HPDE6-E6E7 (cell line): ENCODE measurements around the gene DHRSX.
A peak's percentile ranks its signal among the peaks of the same experiment; 100 is the strongest.
"Not testable (repeated sequence)": the region's sequence is repeated elsewhere in the genome, so short reads cannot be mapped to it uniquely, and the experiment has no call there.

ENCODE experiments used
- DNase-seq: peaks from one replicate; pipeline ENCODE4 v3.0.0; 2011; ENCODE audit warnings: missing footprints; ENCODE audit errors: extremely low spot score

DHRSX gene

DNA sequence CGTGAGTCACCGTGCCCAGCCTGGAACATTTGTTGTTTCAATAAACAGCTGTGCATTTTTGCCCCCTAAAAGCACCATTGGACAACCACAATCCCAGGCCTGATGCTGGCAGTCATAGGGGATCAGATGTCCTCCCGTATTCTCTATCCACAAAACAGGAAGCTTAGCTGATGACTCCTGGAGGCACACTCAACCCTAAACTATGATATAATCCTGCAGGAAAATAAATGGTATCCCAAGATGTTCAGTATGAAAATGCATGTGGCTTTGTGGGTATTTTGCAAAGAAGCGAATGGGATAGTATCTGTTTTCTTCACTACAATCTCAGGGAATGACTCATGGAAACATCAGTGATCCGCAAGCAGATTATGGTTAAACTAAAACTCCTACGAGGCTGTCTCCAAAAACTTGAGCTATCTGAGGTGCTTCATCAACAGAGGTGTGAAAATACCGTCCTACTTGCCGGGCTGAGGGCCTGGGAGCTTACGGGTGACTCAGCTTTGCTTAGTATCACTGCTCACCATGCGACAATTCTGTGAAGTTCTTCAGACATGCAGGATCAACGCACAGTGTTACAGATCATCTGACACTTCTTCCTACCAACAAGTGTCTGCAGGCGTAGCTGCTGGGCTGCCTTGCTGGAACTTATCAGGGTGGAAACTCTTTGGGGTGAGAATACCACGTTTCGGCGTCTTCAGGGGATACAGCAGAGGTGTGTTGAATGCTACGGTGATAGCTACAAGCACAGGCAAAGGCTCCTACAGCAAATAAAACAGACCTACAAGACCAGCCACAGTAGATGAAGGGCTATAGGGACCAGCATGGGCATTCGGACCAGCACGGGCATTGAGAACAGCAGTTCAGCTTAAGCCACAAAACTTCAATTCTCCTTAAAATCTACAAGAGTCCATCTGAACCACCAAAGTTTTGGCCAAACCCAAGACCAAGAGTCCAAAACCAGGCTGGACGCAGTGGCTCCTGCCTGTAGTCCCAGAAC lies 148.5 kb downstream of the DHRSX start:
- no peak for DNase-seq

DNA sequence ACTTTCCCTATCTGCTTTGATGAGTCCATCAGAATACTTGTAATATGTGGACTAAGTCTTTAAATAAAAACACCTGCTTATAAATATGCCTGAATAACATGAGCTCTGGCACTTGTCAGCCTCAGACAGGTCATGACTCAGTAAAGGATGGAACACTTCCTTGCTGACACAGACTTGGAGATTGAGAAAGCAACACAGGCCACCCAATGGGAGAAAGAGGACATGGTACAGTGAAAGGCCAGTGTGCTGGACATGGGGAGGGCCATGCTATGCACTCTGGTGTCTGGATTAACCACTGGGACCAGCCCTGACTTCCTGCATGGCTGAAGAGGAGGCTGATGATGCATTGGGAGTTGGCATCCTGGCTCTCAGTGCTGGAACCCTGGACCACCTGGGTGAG lies 149.5 kb downstream of the DHRSX start:
- peak; percentile 12 for DNase-seq

DNA sequence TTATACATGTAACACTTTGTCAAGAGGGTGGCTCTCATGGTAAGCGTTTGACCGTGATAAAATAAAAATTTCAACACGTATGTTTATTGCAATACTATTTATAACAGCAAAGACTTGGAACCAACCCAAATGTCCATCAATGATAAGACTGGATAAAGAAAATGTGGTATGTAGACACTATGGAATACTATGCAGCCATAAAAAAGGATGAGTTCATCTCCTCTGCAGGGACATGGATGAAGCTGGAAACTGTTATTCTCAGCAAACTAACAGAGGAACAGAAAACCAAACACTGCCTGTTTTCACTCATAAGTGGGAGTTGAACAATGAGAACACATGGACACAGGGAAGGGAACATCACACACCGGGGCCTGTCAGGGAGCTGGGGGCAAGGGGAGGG lies 150.1 kb downstream of the DHRSX start:
- DNase-seq: not testable (repeated sequence)

DNA sequence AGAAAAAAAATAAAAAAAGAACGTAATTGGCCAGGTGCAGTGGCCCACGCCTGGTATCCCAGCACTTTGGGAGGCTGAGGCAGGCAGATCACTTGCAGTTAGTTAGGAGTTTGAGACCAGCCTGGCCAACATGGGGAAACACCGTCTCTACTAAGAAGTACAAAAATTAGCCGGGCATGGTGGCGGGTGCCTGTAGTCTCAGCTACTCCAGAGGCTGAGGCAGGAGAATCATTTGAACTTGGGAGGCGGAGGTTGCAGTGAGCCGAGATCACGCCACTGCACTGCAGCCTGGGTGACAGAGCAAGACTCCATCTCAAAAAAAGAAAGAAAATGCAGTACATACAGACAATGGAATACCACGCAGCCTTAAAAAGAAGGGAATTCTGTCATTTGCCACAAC lies 150.7 kb downstream of the DHRSX start:
- not testable (repeated sequence) for DNase-seq

DNA sequence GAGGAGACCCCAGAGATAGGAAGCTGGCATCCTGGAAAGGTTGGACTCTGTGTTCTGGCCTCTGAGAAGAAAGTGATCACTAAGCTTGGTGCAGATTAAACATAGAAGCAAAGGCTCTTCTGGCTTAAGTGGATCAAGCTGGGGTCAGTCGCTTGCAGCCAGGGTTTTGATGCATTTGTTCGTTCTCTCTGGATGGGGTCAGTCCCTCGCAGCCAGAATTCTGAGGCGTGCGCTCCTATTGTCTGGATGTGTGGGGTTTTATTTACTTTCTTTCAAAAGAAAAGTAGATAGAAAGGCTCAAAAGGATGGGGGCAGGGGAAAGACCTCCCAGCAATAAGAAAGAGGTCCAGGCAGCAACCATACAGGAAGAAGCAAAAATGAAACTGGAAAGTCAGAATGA lies 152.6 kb downstream of the DHRSX start:
- DNase-seq: no peak

DNA sequence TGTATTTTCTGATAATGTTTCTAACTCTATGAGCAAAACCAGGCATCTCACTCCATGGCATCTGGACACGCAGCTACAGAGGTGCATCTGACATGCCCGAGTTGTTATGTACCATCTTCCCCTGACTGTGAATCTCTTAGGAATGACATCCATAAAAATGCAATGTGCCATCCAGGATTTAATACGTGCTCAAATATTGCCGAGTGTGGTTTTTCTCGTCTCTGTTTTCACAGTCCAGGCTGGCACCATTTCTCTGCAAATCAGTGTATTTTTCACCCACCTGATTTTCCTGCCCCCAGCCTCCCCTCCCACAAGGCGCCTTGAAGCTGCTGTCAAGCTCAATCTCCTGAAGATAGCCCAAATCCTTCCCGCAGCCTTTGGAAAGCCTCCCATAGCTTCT lies 154.6 kb downstream of the DHRSX start:
- DNase-seq: no peak

DNA sequence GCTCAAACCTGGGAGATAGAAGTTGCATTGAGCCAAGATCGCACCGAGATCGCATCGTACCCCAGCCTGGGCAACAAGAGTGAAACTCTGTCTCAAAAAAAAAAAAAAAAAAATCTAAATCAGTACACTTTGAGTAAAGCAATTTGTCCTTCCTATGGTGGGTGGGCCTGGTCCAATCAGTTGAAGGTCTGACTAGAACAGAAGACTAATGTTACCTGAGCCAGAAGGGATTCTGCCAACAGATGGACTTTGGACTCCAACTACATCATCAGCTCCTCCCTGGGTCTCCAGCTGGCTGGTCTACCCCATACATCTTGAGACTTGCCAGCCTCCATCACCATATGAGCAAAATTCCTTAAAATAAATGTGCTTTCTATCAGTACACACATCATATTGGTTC lies 155.2 kb downstream of the DHRSX start:
- no peak for DNase-seq

DNA sequence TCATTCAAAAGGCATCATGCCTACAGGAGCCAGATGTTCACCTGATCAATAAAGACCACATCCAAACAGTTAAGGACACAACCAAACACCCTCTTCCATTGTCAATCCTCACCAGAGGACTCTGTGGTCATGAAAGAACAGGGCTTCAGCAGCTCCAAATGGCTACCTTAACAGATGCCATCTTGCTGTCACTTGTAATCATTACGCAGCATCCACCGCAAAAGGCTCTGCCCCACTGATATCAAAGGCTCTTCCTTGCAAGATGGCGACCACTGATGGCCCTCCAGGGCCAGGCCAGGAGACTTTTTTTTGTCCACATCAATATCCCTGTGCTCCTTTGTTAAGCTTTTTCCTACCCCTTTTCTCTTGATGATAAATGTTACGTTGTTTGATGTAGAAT lies 157.4 kb downstream of the DHRSX start:
- DNase-seq: no peak

DNA sequence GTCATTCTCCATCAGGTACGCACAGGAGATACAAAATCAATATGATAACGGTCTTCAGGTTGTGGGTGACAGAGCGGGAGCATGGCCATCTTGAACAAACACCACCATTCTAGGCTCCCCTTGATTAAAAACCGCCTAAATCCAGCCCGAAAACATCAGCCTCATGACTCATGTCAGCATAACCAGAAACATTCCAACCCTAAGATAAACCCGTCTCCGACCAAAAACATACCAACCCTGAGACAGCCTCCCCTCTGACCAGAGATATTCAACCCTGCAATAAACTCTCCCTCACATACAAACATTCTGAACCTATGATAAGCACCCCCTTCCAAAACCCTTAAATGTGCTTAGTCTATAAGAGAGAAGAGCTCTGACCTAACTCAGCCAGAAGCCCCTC lies 157.9 kb downstream of the DHRSX start:
- no peak for DNase-seq

DNA sequence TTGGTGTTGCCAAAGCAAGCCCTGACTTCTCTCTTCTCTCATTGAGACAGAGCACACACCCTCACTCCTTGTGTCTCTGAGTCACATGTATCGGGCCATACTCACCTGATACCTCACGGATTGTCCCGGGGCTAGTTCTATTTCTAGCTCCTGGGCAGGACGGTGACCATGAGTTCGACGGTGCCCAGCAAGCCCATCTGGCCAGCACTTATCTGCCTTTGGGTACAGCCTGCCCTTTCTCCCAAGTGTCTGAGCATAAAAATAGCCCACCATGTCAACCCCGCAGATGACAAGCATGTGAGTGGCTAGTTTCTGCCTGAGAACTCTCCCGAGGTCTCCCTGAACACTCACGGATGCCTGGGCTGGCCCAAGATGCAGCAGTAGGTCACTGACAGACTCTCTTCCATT lies 158.5 kb downstream of the DHRSX start:
- DNase-seq: no peak

DNA sequence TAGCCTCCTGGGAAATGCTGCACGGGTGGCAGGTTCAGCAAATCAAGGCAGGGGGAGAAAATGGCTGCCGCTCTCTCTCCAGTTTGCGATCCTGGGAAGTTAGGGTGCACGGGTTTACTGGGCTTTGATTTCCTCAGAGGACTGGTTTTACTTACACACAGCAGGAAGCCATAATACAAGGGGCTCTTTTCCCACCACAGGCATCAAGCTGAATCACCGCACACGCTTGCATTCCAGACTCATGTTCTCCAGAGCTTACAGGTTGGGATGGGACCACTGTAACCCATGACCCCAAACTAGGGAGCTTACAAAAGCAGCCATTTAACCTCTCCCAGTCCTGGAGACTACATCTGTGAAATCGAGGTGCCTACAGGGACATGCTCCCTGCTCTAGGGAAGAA lies 159.8 kb downstream of the DHRSX start:
- DNase-seq: no peak

DNA sequence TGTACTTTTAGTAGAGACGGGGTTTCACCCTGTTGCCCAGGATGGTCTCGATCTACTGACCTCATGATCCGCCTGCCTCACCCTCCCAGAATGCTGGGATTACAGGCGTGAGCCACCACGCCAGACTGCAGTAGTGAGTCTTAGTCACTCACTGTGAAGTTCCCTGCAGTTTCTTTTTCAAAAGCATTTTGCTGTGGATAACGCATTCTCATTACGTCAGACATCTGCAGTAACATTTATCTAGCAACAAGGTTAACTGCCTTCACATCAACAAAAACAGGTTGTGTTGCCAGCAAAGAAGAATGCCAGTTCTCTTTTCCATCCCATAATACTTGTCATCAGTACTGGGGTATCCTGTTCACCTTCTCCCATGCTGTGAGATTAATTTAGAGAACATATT lies 164.6 kb downstream of the DHRSX start:
- no peak for DNase-seq

DNA sequence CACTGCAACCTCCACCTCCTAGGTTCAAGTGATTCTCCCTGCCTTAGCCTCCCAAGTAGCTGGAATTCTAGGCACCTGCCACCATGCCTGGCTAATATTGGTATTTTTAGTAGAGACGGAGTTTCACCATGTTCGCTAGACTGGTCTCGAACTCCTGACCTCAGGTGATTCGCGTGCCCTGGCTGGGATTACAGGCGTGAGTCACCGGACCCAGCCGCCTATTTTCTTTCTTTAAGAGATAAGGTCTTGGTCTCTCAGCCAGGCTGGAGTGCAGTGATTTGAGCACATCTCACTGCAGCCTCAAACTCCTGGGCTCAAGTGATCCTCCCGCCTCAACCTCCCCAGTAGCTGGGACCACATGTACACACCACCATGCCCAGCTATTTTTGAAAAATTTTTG lies 166.5 kb downstream of the DHRSX start:
- DNase-seq: no peak

DNA sequence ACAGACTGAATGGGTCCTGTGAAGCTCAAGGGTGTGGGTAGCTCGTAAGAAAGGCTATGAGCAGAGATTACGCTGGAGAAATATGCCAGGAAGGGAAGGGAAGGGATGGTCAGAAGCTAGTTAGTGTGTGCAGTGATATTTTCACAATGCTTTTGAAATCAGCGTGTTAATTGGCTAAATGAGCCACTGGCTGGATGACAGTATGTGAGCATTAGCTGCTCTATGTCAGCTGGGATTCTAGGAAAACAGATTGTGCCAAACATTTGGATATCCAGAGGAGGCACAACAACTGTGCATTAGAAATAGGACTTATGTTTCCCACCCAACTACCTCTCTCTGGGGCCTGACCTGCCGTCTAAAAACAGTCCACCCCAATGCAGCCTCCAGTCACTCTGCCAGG lies 168.5 kb downstream of the DHRSX start:
- DNase-seq: no peak

DNA sequence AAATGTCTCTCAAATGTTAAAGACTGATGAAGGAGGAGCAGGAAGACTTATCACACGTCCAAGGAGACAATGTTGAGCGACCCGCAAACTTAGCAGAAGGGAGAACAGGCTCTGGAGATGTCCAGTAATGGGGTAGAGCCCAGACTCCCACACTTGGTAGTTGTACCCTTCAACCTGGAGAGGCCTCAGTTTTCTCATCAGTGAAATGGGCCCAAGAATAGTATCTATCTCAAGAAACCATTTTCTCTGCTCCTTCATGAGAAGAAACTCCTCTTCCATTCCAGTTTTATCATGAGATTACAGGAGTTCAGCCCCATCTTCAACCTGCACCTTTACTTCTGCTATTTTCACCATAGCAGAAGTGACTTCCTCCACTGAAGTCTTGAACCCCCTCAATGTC lies 169.9 kb downstream of the DHRSX start:
- no peak for DNase-seq

DNA sequence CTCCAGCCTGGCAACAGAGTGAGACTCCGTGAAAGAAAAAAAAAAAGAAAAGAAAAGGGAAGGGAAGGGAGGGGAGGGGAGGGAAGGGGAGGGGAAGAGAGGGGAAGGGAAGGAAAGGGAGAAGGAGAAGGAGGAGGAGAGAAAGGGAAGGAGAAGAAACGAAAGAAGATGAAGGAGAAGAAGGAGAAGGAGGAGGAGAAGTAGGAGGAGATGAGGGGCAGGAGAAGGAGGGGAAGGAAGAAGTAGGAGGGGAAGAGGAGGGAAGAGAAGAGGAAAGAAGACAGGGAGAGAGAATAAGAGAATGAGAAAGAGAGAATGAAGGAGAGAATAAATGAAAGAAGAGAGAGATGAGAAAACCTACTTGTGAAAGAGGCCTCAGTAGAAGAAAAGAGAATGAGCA lies 170.3 kb downstream of the DHRSX start:
- DNase-seq: no peak

DNA sequence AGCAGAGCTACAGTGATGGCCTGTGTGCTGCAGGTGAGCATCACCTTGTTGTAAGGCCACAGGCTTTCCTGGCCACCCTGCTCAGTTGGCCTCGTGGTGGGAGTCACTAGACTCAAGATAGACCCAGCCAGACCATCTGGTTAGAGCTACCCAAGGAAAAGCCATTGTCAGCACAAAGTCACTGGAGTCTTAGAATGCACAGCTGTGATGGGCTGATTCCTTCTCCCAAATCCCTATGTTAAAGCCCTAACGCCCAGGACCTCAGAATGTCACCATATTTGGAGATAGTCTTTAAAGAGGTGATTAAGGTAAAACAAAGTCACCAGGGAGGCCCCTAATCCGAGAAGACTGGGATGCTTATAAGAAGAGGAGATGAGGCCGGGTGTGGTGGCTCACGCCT lies 173.4 kb downstream of the DHRSX start:
- no peak for DNase-seq

DNA sequence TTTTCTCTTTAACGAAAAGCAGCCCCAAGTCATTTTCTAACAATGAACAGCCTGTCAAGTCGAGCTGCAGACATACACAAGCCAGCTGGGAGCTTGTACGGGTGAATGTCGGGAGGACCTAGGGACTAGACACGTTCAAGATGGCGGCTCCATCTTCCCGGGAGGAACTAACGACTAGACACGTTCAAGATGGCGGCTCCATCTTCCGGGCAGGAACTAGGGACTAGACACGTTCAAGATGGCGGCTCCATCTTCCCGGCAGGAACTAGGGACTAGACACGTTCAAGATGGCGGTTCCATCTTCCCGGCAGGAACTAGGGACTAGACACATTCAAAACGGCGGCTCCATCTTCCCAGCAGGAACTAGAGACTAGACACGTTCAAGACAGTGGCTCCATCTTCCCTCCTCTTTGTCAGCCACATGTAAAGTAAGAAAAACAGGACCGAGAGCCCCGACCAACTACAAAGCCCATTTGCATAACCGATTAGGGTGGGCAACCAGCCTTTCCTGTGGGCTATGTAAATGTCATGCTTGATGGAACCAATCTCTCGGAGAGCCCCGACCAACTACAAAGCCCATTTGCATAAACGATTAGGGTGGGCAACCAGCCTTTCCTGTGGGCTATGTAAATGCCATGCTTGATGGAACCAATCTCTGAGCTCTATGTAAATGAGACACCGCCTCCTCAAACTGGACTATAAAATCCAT lies 175.5 kb downstream of the DHRSX start:
- no peak for DNase-seq

DNA sequence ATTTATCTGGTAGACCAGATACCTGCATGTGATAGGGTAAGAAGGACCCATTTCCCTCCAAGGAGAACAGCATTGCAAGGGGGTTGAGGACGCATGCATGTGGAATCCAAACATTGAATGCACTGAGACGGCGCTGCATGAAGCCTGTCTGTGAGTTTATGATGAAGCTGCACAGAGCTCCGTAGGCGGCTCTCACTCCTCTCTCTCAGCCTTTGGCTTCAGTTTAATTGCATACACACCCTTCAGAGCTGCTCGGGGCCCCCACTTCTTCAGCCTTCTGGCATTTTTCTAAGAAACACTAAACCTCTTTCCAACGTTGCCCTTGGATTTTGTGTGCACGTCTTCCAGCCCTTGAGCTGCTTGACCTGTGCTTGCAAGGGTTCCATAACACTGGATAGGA lies 176.6 kb downstream of the DHRSX start:
- DNase-seq: no peak

DNA sequence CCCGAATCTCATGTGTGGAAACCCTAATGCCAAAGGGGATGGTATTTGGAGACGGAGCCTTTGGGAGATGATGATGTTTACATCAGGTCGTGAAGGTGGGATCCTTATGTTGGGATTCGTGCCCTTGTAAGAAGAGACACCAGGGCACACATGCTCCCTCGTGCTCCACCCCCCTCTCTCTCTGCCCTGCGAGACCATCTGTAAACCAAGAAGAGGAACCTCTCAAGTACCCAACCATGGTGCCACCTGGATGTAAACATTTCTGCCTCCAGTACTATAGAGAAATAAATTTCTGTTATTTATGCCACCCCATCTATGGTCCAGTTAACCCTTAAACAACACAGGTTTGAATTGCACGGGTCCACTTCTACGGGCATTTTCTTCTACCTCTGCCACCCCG lies 179.4 kb downstream of the DHRSX start:
- DNase-seq: no peak

DNA sequence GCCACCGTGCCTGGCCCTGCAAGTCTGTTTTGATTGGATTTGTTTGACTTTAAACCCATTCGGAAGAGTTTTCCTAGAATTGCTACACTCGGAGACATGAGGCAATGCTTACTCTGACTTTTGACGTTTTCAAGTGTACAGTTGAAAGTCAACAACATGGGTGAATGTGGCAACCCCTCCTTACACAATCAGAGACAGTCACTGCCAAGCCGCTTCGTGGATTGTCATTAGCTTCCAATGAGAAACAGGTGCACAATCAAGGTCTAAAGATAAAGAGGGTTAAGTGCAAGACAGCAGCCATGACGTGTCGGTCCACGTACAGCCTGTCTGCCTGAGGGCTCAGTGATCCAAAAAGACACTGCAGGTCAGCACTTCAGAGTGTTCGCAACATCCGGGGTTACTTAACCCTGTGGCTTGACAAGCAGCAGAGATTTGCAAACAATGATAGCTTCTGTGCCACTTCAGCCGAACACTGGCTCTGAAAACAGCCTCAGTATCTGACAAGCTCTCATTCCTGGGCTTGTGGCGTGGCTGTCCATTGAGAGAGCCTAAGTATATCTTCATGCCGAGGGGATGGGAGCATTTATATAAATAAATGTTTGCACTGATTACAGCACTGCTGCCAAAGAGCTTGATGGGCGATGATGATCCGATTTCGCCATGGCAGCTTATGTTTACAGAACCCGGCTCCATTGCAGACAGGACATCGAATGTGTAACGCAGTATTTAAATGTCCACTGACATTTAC lies 180.0 kb downstream of the DHRSX start:
- no peak for DNase-seq

DNA sequence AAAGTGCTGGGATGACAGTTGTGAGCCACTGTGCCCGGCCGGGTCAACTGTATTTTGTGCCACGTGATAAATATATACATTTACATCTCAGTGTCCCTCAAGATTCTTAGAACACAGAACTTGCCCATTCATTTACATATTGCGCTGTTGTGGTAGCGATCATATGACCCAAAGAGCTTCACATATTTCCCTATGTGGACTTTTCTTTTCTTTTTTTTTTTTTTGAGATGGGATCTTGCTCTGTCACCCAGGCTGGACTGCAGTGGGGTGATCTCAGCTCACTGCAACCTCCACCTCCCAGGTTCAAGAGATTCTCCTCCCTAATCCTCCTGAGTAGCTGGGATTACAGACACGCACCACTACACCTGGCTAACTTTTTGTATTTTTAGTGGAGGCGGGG lies 180.7 kb downstream of the DHRSX start:
- DNase-seq: no peak
